CD8-positive, alpha-beta memory T cell (primary cell): ENCODE measurements around the gene PPP1R1C. TPM values are rescaled to one million over a fixed set of nuclear protein-coding genes. Genes with fewer than 3 reads are reported as not detected.
A peak's percentile ranks its signal among the peaks of the same experiment; 100 is the strongest.

Source experiments
- CTCF ChIA-PET: fragments of 350-600 bp; sonication (Branson Sonifier 250); formaldehyde crosslinking; loops from one replicate; lab custom pipeline; 2021; ENCODE audit warnings: antibody characterized with exemption; lab: Charles Lee
- POLR2A ChIA-PET: fragments of 350-600 bp; sonication (Branson Sonifier 250); formaldehyde crosslinking; loops from one replicate; lab custom pipeline; 2021; ENCODE audit warnings: antibody characterized with exemption; lab: Charles Lee
- DNase-seq, 5 donors: peaks; one replicate each; pipeline versions ENCODE4 v3.0.0 to v3.0.0-alpha.2; 2020 to 2022; ENCODE audit warnings: mixed read lengths in 1 of 5
- H3K27ac ChIP-seq: one replicate; pipeline ENCODE4 v1.7.0; 2013; ENCODE audit warnings: low read depth, mild to moderate bottlenecking, low read length, moderate library complexity
- H3K27me3 ChIP-seq: 2 replicates; pipeline ENCODE4 v1.7.0; 2013; ENCODE audit warnings: low read length, mild to moderate bottlenecking; ENCODE audit not compliant: insufficient read depth, poor library complexity, severe bottlenecking
- H3K36me3 ChIP-seq: 2 replicates; pipeline ENCODE4 v1.7.0; 2013; ENCODE audit warnings: mild to moderate bottlenecking, low read length, moderate library complexity; ENCODE audit not compliant: insufficient read depth
- H3K4me1 ChIP-seq: 2 replicates; pipeline ENCODE4 v1.7.0; 2013; ENCODE audit warnings: mild to moderate bottlenecking, low read length, moderate library complexity; ENCODE audit not compliant: insufficient read depth
- H3K4me3 ChIP-seq: 2 replicates; pipeline ENCODE4 v1.7.0; 2013; ENCODE audit warnings: mild to moderate bottlenecking, low read length
- H3K9me3 ChIP-seq: 2 replicates; pipeline ENCODE4 v1.7.0; 2013; ENCODE audit warnings: mild to moderate bottlenecking, low read length
- H3K27ac Mint-ChIP-seq, 8 donors: one replicate each; pipeline ENCODE4 v1.8.0; 2020 to 2021; ENCODE audit warnings: mixed read lengths in 8 of 8, mild to moderate bottlenecking in 6 of 8, inconsistent platforms in 3 of 8, moderate library complexity in 3 of 8
- H3K27me3 Mint-ChIP-seq, 2 donors: one replicate each; pipeline ENCODE4 v1.8.0; 2020 to 2021; ENCODE audit warnings: mixed read lengths in 2 of 2, mild to moderate bottlenecking in 1 of 2, moderate library complexity in 1 of 2
- H3K36me3 Mint-ChIP-seq, 3 donors: one replicate each; pipeline ENCODE4 v1.8.0; 2020 to 2021; ENCODE audit warnings: mixed read lengths in 3 of 3, inconsistent platforms in 1 of 3, mild to moderate bottlenecking in 1 of 3
- H3K4me1 Mint-ChIP-seq, 3 donors: one replicate each; pipeline ENCODE4 v1.8.0; 2020 to 2021; ENCODE audit warnings: mixed read lengths in 3 of 3, inconsistent platforms in 1 of 3, mild to moderate bottlenecking in 1 of 3
- H3K4me3 Mint-ChIP-seq, 7 donors: one replicate each; pipeline ENCODE4 v1.8.0; 2020 to 2021; ENCODE audit warnings: mixed read lengths in 7 of 7, mild to moderate bottlenecking in 6 of 7, moderate library complexity in 4 of 7, inconsistent platforms in 2 of 7
- H3K9me3 Mint-ChIP-seq, 5 donors: one replicate each; pipeline ENCODE4 v1.8.0; 2020 to 2022; ENCODE audit warnings: mixed read lengths in 5 of 5, mild to moderate bottlenecking in 3 of 5, moderate library complexity in 2 of 5, inconsistent platforms in 1 of 5
- polyA plus RNA-seq: library from polyadenylated mRNA; unstranded; fragments of 300-500 nt; fragmentation: Illumina TruSeq; gene quantifications from one replicate; pipeline ENCODE4 v1.2.3, GENCODE V29; 2021
- total RNA-seq, 2 experiments: library from RNA; stranded (reverse); gene quantifications; one replicate each; pipeline ENCODE4 v1.2.3, GENCODE V29; 2021

PPP1R1C gene
- total and polyA plus RNA-seq, 3 experiments from 2014 or later = not detected

DNA sequence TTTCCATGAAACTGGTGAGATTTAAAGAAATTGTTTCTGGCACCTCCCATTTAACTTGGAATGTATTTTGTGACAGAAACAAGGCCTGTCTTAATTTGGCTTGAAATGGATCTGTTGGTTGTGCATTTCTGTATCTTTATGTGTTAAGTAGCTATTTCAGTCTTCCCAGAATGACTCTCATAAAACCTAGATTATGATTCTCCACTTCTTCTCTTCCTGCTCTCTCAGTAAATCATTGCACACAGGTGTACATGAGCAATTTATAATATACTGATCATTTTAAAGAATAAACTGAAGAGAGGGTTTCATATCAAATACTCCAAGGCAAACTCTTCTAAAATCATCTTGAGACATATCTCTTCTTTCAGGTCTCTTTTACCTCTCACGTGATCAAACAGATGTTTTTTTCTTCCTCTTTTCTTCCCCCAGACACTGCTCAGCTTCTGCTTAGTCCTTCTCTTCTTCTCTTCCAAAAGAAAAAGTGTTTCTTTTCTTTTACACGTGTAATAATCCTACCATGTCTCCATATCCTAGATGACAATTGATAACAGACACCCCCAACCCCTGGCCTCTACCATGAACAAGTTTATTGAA, 112.0 kb downstream of the PPP1R1C start:
- H3K9me3 Mint-ChIP-seq = peaks cover 0 to 6% (median 2%) of the 10 kb centered on the region in 5 donors
- H3K27ac Mint-ChIP-seq = no peak overlapping the region
- H3K4me1 Mint-ChIP-seq = no peaks in the 10 kb centered on the region

DNA sequence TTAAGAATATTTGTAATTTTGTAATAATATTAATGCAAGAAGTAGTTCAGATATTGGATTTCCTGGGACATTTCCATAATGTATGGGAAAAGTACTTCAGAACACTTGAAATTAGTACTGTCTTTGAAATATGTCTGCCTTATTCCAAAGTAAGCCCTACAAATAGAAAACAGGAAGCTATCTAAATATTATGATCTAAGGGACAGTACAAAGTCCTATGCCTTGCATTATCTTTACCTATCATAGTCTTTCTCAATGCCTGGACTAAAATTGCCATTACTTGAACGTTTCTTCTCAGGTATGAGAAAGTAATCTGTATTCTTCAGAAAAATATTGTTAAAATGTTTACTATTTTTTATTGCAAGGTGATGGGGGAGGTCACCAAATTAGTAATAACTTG, 113.0 kb downstream of the PPP1R1C start:
- H3K27ac Mint-ChIP-seq = peak overlapping the region in 1 of 8 donors; percentile 16

More for the DNA sequence above, 112.0 kb downstream of the PPP1R1C start:
- Histone ChIP-seq H3K4me3 (no peak overlapping the region), H3K27me3 (no peaks in the 10 kb centered on the region), H3K4me1 (no peaks in the 10 kb centered on the region), H3K27ac (no peak overlapping the region), H3K9me3 (no peaks in the 10 kb centered on the region), H3K36me3 (no peaks in the 10 kb centered on the region)
- H3K36me3 Mint-ChIP-seq = no peaks in the 10 kb centered on the region
- DNase-seq = no peak
- peaks cover 1 to 20% of the 10 kb centered on the region in 2 donors for H3K27me3 Mint-ChIP-seq
- H3K4me3 Mint-ChIP-seq = no peak overlapping the region
- POLR2A ChIA-PET = no interaction called here
- CTCF ChIA-PET = no interaction called here

GRCh38 chr2:182101263-182101662, 115.6 kb downstream of the PPP1R1C start:
- Mint-ChIP-seq H3K4me1 (no peaks in the 10 kb centered on the region), H3K36me3 (no peaks in the 10 kb centered on the region), H3K27ac (no peak overlapping the region), H3K9me3 (peaks cover 0 to 3% (median 0%) of the 10 kb centered on the region in 5 donors), H3K4me3 (no peak overlapping the region), H3K27me3 (peaks cover 2 to 14% of the 10 kb centered on the region in 2 donors)
- no peaks in the 10 kb centered on the region for H3K4me1 ChIP-seq
- H3K4me3 ChIP-seq = no peak overlapping the region
- no peaks in the 10 kb centered on the region for H3K36me3 ChIP-seq
- DNase-seq = no peak
- H3K9me3 ChIP-seq = no peaks in the 10 kb centered on the region
- CTCF ChIA-PET = no interaction called here
- POLR2A ChIA-PET = no interaction called here
- H3K27me3 ChIP-seq = no peaks in the 10 kb centered on the region
- H3K27ac ChIP-seq = no peak overlapping the region

More for the DNA sequence above, 113.0 kb downstream of the PPP1R1C start:
- ChIA-PET CTCF (no interaction called here), POLR2A (no interaction called here)
- Histone ChIP-seq H3K4me1 (no peaks in the 10 kb centered on the region), H3K4me3 (no peak overlapping the region), H3K9me3 (no peaks in the 10 kb centered on the region), H3K27me3 (no peaks in the 10 kb centered on the region), H3K27ac (no peak overlapping the region), H3K36me3 (no peaks in the 10 kb centered on the region)
- Mint-ChIP-seq H3K9me3 (peaks cover 0 to 3% (median 2%) of the 10 kb centered on the region in 5 donors), H3K4me1 (no peaks in the 10 kb centered on the region), H3K36me3 (no peaks in the 10 kb centered on the region), H3K27me3 (peaks cover 1 to 19% of the 10 kb centered on the region in 2 donors), H3K4me3 (no peak overlapping the region)
- no peak for DNase-seq

- Mint-ChIP-seq H3K27me3 (peaks cover 2 to 11% of the 10 kb centered on the region in 2 donors), H3K4me1 (no peaks in the 10 kb centered on the region), H3K9me3 (no peaks in the 10 kb centered on the region), H3K36me3 (no peaks in the 10 kb centered on the region), H3K4me3 (no peak overlapping the region), H3K27ac (no peak overlapping the region)
- ChIA-PET CTCF (no interaction called here), POLR2A (no interaction called here)
- Histone ChIP-seq H3K27me3 (no peaks in the 10 kb centered on the region), H3K36me3 (no peaks in the 10 kb centered on the region), H3K9me3 (no peaks in the 10 kb centered on the region), H3K4me3 (no peak overlapping the region), H3K4me1 (no peaks in the 10 kb centered on the region), H3K27ac (no peak overlapping the region)
- no peak for DNase-seq
Observed at GRCh38 chr2:182103526-182103925, 117.9 kb downstream of the PPP1R1C start.

- Mint-ChIP-seq H3K9me3 (no peaks in the 10 kb centered on the region), H3K36me3 (no peaks in the 10 kb centered on the region), H3K27me3 (peaks cover 0 to 8% of the 10 kb centered on the region in 2 donors), H3K4me3 (no peak overlapping the region), H3K27ac (no peak overlapping the region), H3K4me1 (no peaks in the 10 kb centered on the region)
- ChIA-PET POLR2A (no interaction called here), CTCF (no interaction called here)
- H3K27me3 ChIP-seq = no peaks in the 10 kb centered on the region
- H3K27ac ChIP-seq = no peak overlapping the region
- no peak for DNase-seq
- H3K4me1 ChIP-seq = no peaks in the 10 kb centered on the region
- no peak overlapping the region for H3K4me3 ChIP-seq
- H3K36me3 ChIP-seq = no peaks in the 10 kb centered on the region
- H3K9me3 ChIP-seq = no peaks in the 10 kb centered on the region
Observed at GRCh38 chr2:182110347-182110746, 124.7 kb downstream of the PPP1R1C start.

DNA sequence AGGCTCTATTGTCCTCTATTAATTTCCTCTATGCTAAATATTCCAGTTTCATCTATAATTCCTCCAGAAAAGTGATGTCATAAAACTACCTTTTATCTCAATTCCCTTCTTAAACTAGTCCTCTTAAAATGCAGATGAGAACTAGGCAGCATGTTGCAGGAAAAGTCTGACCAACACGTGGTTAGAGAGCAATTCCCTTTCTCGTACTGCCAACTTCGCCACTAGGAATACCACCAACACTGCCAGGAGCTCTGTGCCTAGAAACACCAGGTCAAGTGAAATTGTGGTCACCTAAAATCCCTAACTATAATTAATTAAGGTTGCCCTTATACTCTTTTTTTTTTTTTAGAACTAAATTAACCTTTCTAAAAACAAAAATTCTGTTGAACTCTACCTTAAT, 127.7 kb downstream of the PPP1R1C start:
- Mint-ChIP-seq H3K36me3 (no peaks in the 10 kb centered on the region), H3K27me3 (peaks cover 0 to 4% of the 10 kb centered on the region in 2 donors), H3K4me3 (no peak overlapping the region), H3K9me3 (no peaks in the 10 kb centered on the region), H3K27ac (no peak overlapping the region), H3K4me1 (no peaks in the 10 kb centered on the region)
- H3K27me3 ChIP-seq = no peaks in the 10 kb centered on the region
- H3K4me1 ChIP-seq = no peaks in the 10 kb centered on the region
- POLR2A ChIA-PET = no interaction called here
- H3K9me3 ChIP-seq = no peaks in the 10 kb centered on the region
- H3K36me3 ChIP-seq = no peaks in the 10 kb centered on the region
- H3K4me3 ChIP-seq = no peak overlapping the region
- no peak for DNase-seq
- CTCF ChIA-PET = no interaction called here
- no peak overlapping the region for H3K27ac ChIP-seq

DNA sequence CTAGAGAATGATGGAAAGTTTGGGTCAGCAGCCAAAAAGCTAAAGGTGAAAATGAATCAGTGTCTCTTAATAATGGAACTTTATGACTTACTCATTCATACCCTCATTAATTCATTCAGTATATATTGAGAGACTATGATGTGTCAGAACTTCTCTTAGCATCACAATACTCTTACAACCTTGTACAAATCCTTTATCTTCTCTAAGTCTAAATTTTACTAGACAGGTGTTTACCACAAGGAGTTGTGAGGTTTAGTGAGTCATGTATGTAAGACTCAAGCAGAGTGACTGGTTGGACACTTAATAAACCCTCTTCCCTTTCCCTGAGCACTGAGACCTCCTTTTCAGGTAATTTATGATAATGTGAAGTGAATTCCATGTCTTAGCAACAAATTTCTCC, 129.6 kb downstream of the PPP1R1C start:
- H3K27ac ChIP-seq = no peak overlapping the region
- Mint-ChIP-seq H3K36me3 (no peaks in the 10 kb centered on the region), H3K9me3 (no peaks in the 10 kb centered on the region), H3K4me1 (no peaks in the 10 kb centered on the region), H3K27me3 (peaks cover 0 to 4% of the 10 kb centered on the region in 2 donors), H3K4me3 (no peak overlapping the region), H3K27ac (no peak overlapping the region)
- POLR2A ChIA-PET = no interaction called here
- H3K27me3 ChIP-seq = no peaks in the 10 kb centered on the region
- H3K4me1 ChIP-seq = no peaks in the 10 kb centered on the region
- no peaks in the 10 kb centered on the region for H3K9me3 ChIP-seq
- CTCF ChIA-PET = no interaction called here
- H3K36me3 ChIP-seq = no peaks in the 10 kb centered on the region
- DNase-seq = no peak
- no peak overlapping the region for H3K4me3 ChIP-seq

DNA sequence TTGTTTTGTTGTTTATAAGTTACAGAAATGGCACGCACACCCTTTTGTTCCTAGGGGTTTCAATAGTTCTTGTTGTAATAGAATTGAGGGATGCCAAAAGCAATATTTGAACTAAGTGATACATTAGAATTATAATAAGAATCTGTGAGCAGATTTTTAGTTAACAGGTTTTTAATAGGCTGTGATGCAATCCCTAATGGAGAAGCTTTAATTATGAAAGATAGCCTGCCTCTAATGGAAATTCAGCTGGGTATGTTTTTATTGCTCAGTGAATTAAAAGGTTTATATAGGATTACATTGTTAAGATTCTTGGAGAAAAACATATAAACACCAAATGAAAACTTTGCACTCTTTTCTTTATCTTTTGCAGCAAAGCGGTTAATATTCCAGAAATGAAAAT, 131.1 kb downstream of the PPP1R1C start:
- no peaks in the 10 kb centered on the region for H3K36me3 Mint-ChIP-seq
- H3K4me1 Mint-ChIP-seq = no peaks in the 10 kb centered on the region
- no peak overlapping the region for H3K27ac Mint-ChIP-seq
- Histone ChIP-seq H3K9me3 (no peaks in the 10 kb centered on the region), H3K27me3 (no peaks in the 10 kb centered on the region), H3K36me3 (no peaks in the 10 kb centered on the region), H3K4me3 (no peak overlapping the region), H3K4me1 (no peaks in the 10 kb centered on the region), H3K27ac (no peak overlapping the region)
- H3K4me3 Mint-ChIP-seq = no peak overlapping the region
- ChIA-PET POLR2A (no interaction called here), CTCF (no interaction called here)
- DNase-seq = no peak
- peaks cover 0 to 4% of the 10 kb centered on the region in 2 donors for H3K27me3 Mint-ChIP-seq
- peaks cover 0 to 2% (median 0%) of the 10 kb centered on the region in 5 donors for H3K9me3 Mint-ChIP-seq
